Epithelial cell of esophagus (primary cell): ENCODE results near the gene HSPB6.

Experiments used
- DNase-seq: peaks from one replicate; pipeline ENCODE4 v3.0.0; 2010; ENCODE audit warnings: low read depth
- H3K4me3 ChIP-seq: 2 replicates; pipeline ENCODE4 v1.5.1; 2011; ENCODE audit warnings: mild to moderate bottlenecking, low read length, control low read depth
- TF ChIP-seq, protein P1 (sequence below): IDR thresholded peaks from 2 replicates; pipeline ENCODE4 v1.5.1; 2011; ENCODE audit warnings: low read depth, mild to moderate bottlenecking, low read length, control low read depth, inconsistent platforms; ENCODE audit not compliant: insufficient read depth; ENCODE audit errors: missing control alignments

Gene HSPB6

DNA sequence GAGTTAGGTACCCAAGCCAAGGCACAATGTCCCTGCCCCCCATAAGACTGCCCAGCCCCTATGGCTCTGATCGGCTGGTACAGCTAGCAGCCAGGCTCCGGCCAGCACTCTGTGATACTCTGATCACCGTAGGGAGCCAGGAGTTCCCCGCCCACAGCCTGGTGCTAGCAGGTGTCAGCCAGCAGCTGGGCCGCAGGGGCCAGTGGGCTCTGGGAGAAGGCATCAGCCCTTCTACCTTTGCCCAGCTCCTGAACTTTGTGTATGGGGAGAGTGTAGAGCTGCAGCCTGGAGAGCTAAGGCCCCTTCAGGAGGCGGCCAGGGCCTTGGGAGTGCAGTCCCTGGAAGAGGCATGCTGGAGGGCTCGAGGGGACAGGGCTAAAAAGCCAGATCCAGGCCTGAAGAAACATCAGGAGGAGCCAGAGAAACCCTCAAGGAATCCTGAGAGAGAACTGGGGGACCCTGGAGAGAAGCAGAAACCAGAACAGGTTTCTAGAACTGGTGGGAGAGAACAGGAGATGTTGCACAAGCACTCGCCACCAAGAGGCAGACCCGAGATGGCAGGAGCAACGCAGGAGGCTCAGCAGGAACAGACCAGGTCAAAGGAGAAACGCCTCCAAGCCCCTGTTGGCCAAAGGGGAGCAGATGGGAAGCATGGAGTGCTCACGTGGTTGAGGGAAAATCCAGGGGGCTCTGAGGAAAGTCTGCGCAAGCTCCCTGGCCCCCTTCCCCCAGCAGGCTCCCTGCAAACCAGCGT is 42.1 kb downstream of the HSPB6 start:
- TF ChIP-seq, protein P1, sequence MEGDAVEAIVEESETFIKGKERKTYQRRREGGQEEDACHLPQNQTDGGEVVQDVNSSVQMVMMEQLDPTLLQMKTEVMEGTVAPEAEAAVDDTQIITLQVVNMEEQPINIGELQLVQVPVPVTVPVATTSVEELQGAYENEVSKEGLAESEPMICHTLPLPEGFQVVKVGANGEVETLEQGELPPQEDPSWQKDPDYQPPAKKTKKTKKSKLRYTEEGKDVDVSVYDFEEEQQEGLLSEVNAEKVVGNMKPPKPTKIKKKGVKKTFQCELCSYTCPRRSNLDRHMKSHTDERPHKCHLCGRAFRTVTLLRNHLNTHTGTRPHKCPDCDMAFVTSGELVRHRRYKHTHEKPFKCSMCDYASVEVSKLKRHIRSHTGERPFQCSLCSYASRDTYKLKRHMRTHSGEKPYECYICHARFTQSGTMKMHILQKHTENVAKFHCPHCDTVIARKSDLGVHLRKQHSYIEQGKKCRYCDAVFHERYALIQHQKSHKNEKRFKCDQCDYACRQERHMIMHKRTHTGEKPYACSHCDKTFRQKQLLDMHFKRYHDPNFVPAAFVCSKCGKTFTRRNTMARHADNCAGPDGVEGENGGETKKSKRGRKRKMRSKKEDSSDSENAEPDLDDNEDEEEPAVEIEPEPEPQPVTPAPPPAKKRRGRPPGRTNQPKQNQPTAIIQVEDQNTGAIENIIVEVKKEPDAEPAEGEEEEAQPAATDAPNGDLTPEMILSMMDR = no peak
- no peak for DNase-seq
- no peak overlapping the region for H3K4me3 ChIP-seq

DNA sequence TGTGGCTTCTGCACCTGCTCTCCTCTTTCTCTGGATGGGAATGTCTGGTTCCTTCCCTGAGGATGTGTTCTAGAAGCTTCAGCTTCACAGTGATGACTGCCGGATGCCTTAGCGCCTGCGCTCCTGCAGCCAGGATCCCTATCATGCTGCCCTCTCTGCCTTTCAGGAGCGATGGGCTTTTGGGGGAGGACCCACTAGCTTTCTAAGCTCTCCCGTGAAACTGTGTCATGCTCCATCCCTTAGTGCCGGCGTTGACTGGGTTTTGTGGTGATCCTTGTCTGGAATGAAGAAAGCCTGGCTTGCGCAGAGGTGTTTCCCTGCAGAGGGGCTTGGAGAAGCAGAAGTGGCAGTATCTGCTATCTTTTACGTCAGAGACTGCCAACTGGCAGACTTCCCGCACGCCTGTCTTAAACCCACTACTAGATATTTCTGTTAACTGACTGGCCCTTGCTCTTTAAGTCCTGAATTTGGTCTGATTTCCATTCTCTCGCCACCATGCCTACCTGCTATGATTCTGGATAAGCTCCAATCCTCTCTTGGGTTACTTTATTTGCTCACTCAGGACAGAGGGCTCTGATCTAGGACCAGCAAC is 42.8 kb downstream of the HSPB6 start:
- no peak overlapping the region for H3K4me3 ChIP-seq
- DNase-seq = no peak
- TF ChIP-seq, protein P1 = no peak

DNA sequence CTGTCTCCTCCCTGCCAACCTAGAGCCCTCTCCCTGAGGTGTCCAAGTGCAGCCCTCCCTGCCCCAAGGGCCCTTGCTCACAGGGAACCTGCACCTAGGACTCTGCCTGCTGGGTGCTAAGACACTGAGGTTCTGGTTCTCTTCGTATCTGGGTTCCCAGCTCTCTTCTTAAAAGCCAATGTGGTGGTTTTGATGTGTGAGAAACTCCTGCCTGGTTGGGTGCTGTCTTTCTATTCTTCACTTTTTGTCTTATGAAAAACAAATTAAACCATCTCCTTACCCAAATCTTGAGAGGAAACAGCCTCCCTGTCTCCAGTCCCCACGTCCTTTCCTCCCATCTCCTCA is 43.4 kb downstream of the HSPB6 start:
- no peak for DNase-seq
- no peak overlapping the region for H3K4me3 ChIP-seq
- TF ChIP-seq, protein P1 = no peak

DNA sequence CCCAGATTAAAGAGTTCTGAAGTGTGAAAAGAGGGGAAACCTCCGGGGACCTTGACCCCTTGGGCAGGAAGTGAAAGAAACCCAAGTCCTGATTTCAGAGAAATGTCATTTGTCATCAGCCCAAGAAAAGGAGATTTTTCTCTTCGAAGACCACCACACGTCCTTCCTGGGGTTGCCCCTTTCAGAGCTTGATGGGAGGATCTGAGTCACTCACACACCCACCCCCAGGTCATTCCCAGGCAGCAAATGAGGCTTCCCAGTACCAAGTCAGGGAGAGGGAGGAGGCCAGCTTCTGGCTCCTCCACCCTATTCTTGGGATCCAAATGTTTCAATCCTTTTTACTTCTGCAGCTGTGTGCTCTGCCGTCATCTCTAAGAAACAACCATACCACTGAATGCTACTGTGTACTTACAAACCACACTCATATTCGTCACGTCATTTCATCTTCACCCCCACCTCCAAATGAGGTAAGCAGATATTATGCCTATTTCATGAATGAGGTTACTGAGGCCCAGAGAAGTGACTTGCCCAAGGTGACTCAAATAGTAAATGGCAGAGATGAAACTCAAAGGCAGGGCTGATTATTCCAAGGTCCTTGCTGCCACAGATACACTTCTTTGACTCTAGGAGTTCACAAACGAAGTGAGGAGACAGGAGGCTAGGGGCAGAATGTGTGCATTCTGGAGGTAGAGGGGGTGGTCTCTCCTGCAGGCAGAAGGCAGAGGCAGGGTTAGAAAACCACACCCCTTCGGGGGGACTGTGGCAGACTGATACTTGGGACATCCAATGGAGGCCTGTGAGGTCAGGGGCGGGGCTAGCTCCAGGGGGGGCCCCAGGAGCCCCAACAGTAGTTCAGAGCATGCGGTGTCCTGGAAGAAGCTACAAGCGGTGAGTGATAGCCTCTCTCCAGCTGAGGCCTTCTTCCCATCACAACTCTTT is 44.0 kb downstream of the HSPB6 start:
- DNase-seq = no peak
- TF ChIP-seq, protein P1 = no peak
- no peak overlapping the region for H3K4me3 ChIP-seq

DNA sequence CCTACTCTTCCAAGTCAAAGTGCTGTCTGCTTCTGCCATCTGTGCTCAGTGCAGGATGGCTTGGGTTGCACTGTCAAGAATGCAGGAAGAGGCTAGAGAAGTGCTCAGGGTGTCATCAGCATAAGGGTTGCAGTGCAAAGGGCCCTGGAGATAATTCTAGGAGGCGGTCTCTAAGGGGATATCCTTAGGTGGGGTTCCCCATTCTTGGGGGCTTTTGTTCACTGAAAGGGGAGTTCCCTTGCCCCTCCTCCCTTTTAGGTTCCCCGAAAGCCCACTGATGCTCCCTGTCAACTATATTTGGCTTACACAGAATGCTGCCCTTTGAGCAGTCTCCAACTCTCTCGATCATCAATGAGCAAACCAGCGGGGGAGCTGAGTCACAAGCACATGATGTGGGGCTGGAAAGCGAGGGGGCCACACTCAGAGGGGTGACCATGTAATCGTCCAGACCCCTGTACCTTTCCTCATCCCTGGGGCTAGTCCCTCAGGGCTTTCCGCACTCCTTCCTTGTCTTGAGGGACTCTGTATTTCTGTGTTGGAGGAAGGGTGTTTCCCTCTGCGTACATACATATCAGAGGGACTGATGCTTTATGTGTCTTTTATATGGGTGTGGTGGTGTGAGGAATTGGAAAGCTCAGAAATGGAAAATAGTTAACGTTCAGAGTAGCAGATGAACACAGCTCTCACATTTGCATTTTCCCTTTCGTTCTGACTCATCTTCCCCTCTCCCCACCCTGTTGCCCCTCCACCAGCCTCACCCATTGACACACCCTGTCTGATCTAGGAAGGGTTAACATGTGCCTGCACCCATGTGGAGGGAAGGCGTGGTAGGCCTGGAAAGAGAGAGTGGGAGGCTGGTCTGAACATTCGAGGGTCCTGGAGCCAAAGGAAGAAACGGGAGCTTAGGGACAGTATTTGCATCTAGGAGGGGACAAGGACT is 45.8 kb downstream of the HSPB6 start:
- TF ChIP-seq, protein P1 = no peak
- no peak for DNase-seq
- no peak overlapping the region for H3K4me3 ChIP-seq

DNA sequence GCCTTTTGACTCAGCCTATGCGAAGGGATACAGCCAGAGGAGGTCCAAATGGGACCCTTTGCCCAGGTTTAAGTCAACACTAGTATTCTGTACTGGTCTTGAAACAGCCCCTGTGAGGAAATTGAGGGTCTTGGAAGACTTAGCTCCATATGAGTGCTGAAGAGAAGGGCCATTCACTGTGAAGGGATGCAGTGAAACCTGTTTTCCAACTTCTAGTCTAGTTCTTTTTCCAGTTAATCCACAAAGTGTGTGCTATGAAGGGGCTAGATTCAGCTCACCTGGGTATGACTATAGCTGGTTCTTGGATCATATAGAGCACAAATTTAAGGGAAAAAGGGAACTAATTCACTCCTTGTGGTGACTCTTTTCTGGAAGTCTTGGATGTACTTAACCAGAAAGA is 48.4 kb downstream of the HSPB6 start:
- DNase-seq = peak; percentile 54
- TF ChIP-seq, protein P1 = no peak
- no peak overlapping the region for H3K4me3 ChIP-seq
